HepG2 (cell line): ENCODE measurements around the gene FBXO7. TPM values are rescaled to one million over a fixed set of nuclear protein-coding genes. Genes with fewer than 3 reads are reported as not detected.

Source experiments
- ARHGAP35 ChIP-seq: sonication (generic); formaldehyde crosslinking; IDR thresholded peaks from 2 replicates; pipeline ENCODE4 v1.9.0; 2022; ENCODE audit warnings: mild to moderate bottlenecking, inconsistent platforms, moderate library complexity, missing genetic modification reagents, borderline replicate concordance
- ARID3A ChIP-seq: IDR thresholded peaks from 2 replicates; pipeline ENCODE4 v1.6.1; 2012; ENCODE audit warnings: low read depth, low read length, improper control_type of control experiment
- CAMTA2 ChIP-seq: sonication (generic); formaldehyde crosslinking; IDR thresholded peaks from 2 replicates; pipeline ENCODE4 v1.4.0; 2020; ENCODE audit warnings: mild to moderate bottlenecking, missing genetic modification reagents, borderline replicate concordance
- ESRRA ChIP-seq: sonication (generic); formaldehyde crosslinking; IDR thresholded peaks from 2 replicates; pipeline ENCODE4 v1.5.1; 2020; ENCODE audit warnings: mild to moderate bottlenecking, low read depth, missing genetic modification reagents
- EZH2 ChIP-seq: conservative IDR thresholded peaks from 2 replicates; pipeline ENCODE4 v1.6.1; 2012; ENCODE audit warnings: mild to moderate bottlenecking, low read depth, low read length, moderate library complexity
- GLI4 ChIP-seq: sonication (generic); formaldehyde crosslinking; IDR thresholded peaks from 2 replicates; pipeline ENCODE4 v1.5.1; 2020; ENCODE audit warnings: missing genetic modification reagents, mild to moderate bottlenecking, moderate library complexity, borderline replicate concordance
- GRHL1 ChIP-seq: sonication (generic); formaldehyde crosslinking; conservative IDR thresholded peaks from 2 replicates; pipeline ENCODE4 v1.8.0; 2022; ENCODE audit warnings: missing genetic modification reagents
- HMG20B ChIP-seq: conservative IDR thresholded peaks from 2 replicates; pipeline ENCODE4 v1.6.1; 2016; ENCODE audit warnings: missing genetic modification reagents, missing compliant biosample characterization
- JUNB ChIP-seq: sonication (generic); formaldehyde crosslinking; IDR thresholded peaks from 2 replicates; pipeline ENCODE4 v1.8.0; 2022; ENCODE audit warnings: missing genetic modification reagents, mild to moderate bottlenecking, borderline replicate concordance
- KDM5A ChIP-seq: fragments of 200-600 bp; sonication (generic); IDR thresholded peaks from 2 replicates; pipeline ENCODE4 v1.7.0; 2018; ENCODE audit warnings: antibody characterized with exemption, mild to moderate bottlenecking, low read length, borderline replicate concordance
- KMT2A ChIP-seq: sonication (generic); formaldehyde crosslinking; IDR thresholded peaks from 2 replicates; pipeline ENCODE4 v1.4.0; 2020; ENCODE audit warnings: missing genetic modification reagents
- PCBP1 ChIP-seq: fragments of 200-400 bp; formaldehyde crosslinking; IDR thresholded peaks from 2 replicates; pipeline ENCODE4 v1.6.1; 2017; ENCODE audit warnings: mild to moderate bottlenecking, low read depth, low read length, borderline replicate concordance
- RAD21 ChIP-seq: fragments of 450-650 bp; formaldehyde crosslinking; IDR thresholded peaks from 2 replicates; pipeline ENCODE4 v1.5.0; 2020; ENCODE audit warnings: mild to moderate bottlenecking
- RBAK ChIP-seq: sonication (generic); formaldehyde crosslinking; IDR thresholded peaks from 2 replicates; pipeline ENCODE4 v1.5.1; 2020; ENCODE audit warnings: mild to moderate bottlenecking, missing genetic modification reagents
- RFXAP ChIP-seq: sonication (generic); formaldehyde crosslinking; IDR thresholded peaks from 2 replicates; pipeline ENCODE4 v1.4.0; 2020; ENCODE audit warnings: missing genetic modification reagents, borderline replicate concordance
- STAT5B ChIP-seq: sonication (generic); formaldehyde crosslinking; IDR thresholded peaks from 2 replicates; pipeline ENCODE4 v1.4.0; 2020; ENCODE audit warnings: missing genetic modification reagents
- ZBTB14 ChIP-seq: sonication (generic); formaldehyde crosslinking; IDR thresholded peaks from 2 replicates; pipeline ENCODE4 v1.4.0; 2020; ENCODE audit warnings: missing genetic modification reagents
- ZFX ChIP-seq: sonication (generic); formaldehyde crosslinking; IDR thresholded peaks from 2 replicates; pipeline ENCODE4 v1.4.0; 2020; ENCODE audit warnings: mild to moderate bottlenecking, low read depth, missing genetic modification reagents, moderate library complexity
- ZKSCAN5 ChIP-seq: sonication (generic); formaldehyde crosslinking; IDR thresholded peaks from 2 replicates; pipeline ENCODE4 v1.5.1; 2020; ENCODE audit warnings: mild to moderate bottlenecking, missing genetic modification reagents
- ZKSCAN8 ChIP-seq: IDR thresholded peaks from 2 replicates; pipeline ENCODE4 v1.6.1; 2016; ENCODE audit warnings: borderline replicate concordance, missing genetic modification reagents, missing compliant biosample characterization
- ZNF431 ChIP-seq: sonication (generic); formaldehyde crosslinking; IDR thresholded peaks from 2 replicates; pipeline ENCODE4 v1.9.0; 2022; ENCODE audit warnings: missing genetic modification reagents, low read depth, mild to moderate bottlenecking, borderline replicate concordance
- ZNF564 ChIP-seq: sonication (generic); formaldehyde crosslinking; IDR thresholded peaks from 2 replicates; pipeline ENCODE4 v1.8.1; 2023; ENCODE audit warnings: mild to moderate bottlenecking, missing genetic modification reagents
- ZNF629 ChIP-seq: sonication (generic); formaldehyde crosslinking; conservative IDR thresholded peaks from 2 replicates; pipeline ENCODE4 v1.5.0; 2020; ENCODE audit warnings: missing genetic modification reagents
- ZNF773 ChIP-seq: sonication (generic); formaldehyde crosslinking; IDR thresholded peaks from 2 replicates; pipeline ENCODE4 v1.4.0; 2020; ENCODE audit warnings: missing genetic modification reagents, borderline replicate concordance
- polyA plus RNA-seq, 8 experiments: library from polyadenylated mRNA; depleted of rRNA in 3 of 8; stranded (reverse) in 7 of 8; unstranded in 1 of 8; fragments of >200 nt; fragmentation: Illumina TruSeq in 4 of 8; extraction: Trizol in 4 of 8; gene quantifications; 2 replicates each; pipeline versions ENCODE4 v1.2.1 to v1.2.3, GENCODE V29; 2011 to 2016; ENCODE audit warnings: low read depth in 4 of 8, missing spikeins in 1 of 8, mixed read lengths in 1 of 8; ENCODE audit not compliant: insufficient read depth in 1 of 8
- total RNA-seq, 5 experiments: library from RNA; depleted of rRNA; stranded (reverse); fragments of >200 nt; fragmentation: Illumina TruSeq; extraction: Trizol; gene quantifications; 2 replicates each; pipeline ENCODE4 v1.2.3, GENCODE V29; 2016; ENCODE audit warnings: low read depth in 1 of 5

FBXO7 gene
- total and polyA plus RNA-seq, 2 of the 13 experiments (the other 11 are each of a cell fraction or from before 2014, with no cell fraction given), result 105 to 172 TPM

- TF ChIP-seq ZNF629 (CRISPR knock-in tag), result no peak; the same call in 1 of the 2 replicates
- no peak; the same call in 1 of the 2 replicates for TF ChIP-seq ZBTB14 (CRISPR knock-in tag)
- TF ChIP-seq ZFX (CRISPR knock-in tag), result peak; percentile 94
- TF ChIP-seq RBAK (CRISPR knock-in tag), result no peak
- peak; percentile 63; the same call in 1 of the 2 replicates for TF ChIP-seq RFXAP (CRISPR knock-in tag)
- TF ChIP-seq GRHL1 (CRISPR knock-in tag), result no peak
- TF ChIP-seq JUNB (CRISPR knock-in tag), result no peak
- TF ChIP-seq CAMTA2, result peak; percentile 75; the same call in 1 of the 2 replicates
- TF ChIP-seq ZKSCAN8 (CRISPR knock-in tag), result no peak; the same call in 1 of the 2 replicates
- peak; percentile 72 for TF ChIP-seq RAD21 (CRISPR knock-in tag)
- no peak for TF ChIP-seq HMG20B (CRISPR knock-in tag)
- TF ChIP-seq ZKSCAN5 (CRISPR knock-in tag), result no peak
- 0 out of 2 replicates have a peak, but pooled peaks have one; percentile 21 for TF ChIP-seq ZNF773
- TF ChIP-seq EZH2, result no peak
- TF ChIP-seq ARID3A, result no peak
- TF ChIP-seq GLI4 (CRISPR knock-in tag), result peak; percentile 82; the same call in 1 of the 2 replicates
- TF ChIP-seq ZNF431, result no peak; the same call in 1 of the 2 replicates
- TF ChIP-seq ZNF564, result peak; percentile 74; the same call in 1 of the 2 replicates
- TF ChIP-seq KDM5A, result peak; percentile 59; the same call in 1 of the 2 replicates
- TF ChIP-seq STAT5B (CRISPR knock-in tag), result no peak
- 0 out of 2 replicates have a peak, but pooled peaks have one; percentile 31 for TF ChIP-seq ESRRA (CRISPR knock-in tag)
- no peak for TF ChIP-seq PCBP1
- TF ChIP-seq KMT2A (CRISPR knock-in tag), result peak; percentile 58
- TF ChIP-seq ARHGAP35 (CRISPR knock-in tag), result peak; percentile 15; the same call in 1 of the 2 replicates
Measured at GRCh38 chr22:32474635-32475467, at the start of gene FBXO7 (continued).
